HG03460 (cell line): ENCODE results near the gene PIGR.

Source experiments
- ATAC-seq: cut with Tn5 transposase; IDR thresholded peaks from one replicate; pipeline ENCODE4 v1.9.1; 2021; ENCODE audit not compliant: unreplicated experiment

PIGR gene

GRCh38 chr1:206961668-206962067 lies 15.4 kb upstream of the PIGR start:
- no peak for ATAC-seq

DNA sequence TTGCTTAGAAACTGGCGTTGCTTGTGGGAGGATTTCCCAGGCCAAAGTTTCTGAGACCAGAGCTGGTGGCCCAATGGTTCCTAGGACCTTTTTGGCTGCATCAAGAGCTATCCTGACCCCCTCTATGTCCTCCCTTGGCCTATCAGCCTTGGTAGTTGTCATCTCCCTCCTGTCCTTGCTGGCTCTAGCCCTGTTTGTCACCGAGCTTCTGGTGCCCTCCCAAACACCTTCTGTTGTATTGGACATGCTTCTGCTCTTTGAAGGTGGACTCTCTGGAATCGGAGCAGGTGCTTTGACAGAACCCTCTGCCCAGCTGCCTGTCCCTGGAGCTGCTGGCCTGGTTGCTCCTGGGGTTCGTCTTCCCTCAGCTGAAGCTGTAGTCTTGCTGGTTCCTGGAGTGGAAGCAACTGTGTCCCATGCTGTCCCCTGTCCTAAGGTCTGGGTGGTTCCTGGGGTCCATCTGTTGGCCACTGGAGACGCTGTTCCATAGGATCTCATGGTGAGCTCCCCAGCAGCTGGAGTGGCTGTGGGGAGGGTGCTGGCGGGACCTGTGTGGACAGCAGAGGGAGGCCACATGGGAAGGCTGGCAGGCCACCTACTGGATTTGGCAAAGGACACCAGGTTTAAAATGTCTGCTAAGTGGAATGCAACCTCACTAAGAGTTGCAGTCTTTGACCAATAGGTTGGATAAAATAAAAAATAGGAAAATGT lies 14.6 kb upstream of the PIGR start:
- ATAC-seq: no peak

DNA sequence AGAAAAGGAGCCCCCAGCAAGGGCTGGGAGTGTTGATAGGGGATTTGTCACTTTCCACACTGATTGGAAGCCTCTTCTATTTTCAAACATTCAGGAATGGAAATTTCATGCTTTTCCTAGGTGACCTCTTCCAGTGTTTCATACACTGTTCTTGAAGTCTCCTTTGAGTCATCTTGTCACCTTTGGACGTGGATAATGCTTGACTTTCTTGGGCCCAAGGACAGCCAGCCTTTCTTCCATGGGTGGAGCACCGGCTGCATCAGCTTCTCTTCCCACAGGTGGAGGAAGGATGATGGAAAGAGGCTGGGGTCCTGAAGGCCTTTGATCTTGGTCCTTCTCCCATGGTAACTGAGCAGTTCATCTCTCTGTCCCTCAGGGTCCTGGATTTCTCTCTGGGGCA lies 11.9 kb upstream of the PIGR start:
- no peak for ATAC-seq

GRCh38 chr1:206957639-206958038 lies 11.4 kb upstream of the PIGR start:
- ATAC-seq: no peak

DNA sequence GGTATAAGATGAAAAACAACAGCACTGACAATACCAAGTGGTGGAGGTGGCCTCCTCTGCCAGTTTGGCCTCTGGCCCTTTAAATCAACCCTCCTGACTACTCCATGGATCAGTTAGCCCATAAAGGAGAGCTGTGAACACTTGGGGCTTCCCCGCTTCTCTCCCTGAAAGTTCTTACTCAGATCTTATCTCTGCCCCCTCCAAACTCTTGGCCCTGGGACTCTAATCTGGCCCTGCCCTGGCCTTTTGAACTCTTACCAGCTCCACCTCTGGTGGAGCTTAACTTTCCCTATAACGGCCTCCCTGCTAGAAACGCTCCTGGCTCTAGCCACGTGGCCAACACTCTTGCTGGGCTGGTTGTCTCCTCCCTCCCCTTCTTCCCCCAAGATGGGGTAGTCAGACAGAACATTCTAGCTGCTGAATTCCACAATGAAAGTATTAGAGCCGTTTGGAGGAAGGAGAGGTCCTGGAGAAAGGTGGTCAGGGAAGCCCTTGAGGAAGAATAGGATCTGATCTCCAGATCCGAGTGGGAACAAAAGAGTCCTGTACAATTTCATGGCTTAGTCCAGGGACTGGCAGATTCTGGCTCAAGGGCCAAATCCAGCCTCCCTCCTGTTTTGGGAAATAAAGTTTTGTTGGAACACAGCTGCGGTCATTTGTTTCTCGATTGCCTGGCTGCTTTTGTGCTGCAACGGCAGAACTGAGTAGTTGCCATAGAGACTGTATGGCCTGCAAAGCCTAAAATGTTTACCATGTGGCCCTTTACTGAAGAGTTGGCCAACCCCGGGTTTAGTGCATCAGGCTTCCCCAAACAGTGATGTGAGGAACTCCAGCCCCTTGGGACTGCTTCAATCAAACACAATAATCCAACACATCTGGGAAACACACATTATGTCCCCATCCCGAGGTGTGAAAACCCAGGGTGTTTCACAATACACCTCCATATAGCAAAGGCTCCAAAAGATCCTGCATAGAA lies 9.5 kb upstream of the PIGR start:
- ATAC-seq: no peak

GRCh38 chr1:206954459-206955342 lies 8.4 kb upstream of the PIGR start:
- no peak for ATAC-seq

- no peak for ATAC-seq
Measured at GRCh38 chr1:206953626-206954025, 7.4 kb upstream of the PIGR start.

DNA sequence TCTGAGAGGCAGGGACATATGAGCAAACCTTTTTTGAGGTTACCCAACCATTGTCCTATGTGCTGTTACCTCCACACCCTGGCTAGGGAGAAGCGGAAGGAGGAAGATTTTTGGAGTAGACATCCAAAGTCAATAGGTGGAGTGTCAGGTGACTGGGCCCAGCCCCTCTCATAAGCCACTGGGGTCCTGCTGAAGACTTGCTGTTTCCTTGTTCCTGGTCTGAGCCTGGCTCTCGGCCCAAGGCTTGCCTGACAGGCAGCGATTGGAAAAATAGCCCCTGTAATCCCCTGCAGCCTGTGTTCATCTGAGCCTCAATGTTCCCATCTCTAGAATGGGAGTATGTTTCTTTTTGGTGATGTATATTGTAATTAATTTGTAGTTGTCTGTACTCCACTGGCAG lies 6.9 kb upstream of the PIGR start:
- no peak for ATAC-seq

GRCh38 chr1:206952171-206952570 lies 5.9 kb upstream of the PIGR start:
- ATAC-seq: no peak

- peak; percentile 52 for ATAC-seq
Measured at GRCh38 chr1:206951318-206952100, 5.2 kb upstream of the PIGR start.

GRCh38 chr1:206949641-206950040 lies 3.4 kb upstream of the PIGR start:
- ATAC-seq: no peak

DNA sequence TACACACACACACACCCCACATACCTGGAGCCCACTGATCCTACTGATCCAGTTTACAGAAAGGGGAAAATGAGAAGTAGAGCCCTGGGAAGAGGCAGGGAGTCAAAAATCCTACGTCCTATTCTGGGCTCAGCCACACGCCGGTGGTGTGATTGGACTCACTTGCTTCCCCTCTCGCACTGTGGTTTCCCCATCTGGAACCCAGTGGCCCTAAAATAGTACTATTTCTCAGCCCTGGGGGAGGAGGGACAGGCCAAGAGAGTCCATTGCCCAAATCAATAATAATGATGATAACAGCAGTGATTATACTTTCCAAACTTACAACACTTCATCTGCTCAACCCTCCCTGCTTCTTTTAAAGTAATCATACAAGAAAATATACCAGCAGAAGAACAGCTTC lies 2.9 kb upstream of the PIGR start:
- no peak for ATAC-seq

GRCh38 chr1:206947255-206947654 lies 989 bp upstream of the PIGR start:
- no peak for ATAC-seq

DNA sequence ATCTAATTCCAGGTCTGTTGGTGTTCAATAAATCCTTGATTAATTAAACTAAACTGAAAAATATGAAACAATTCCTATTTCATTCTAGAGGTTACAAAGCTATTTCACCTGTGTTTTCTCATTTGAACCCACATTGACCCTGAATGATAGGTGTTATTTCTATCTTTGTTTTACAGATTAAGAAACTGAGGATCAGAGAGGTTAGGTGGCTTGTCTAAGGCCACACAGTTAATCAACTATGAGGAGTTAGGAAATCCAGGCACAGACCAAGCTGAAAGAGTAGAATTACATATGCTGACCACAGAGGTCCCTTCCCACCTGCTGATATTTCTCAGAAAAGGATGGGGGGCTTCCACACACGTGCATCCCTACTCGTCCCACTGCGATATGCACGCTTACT lies 487 bp downstream of the PIGR start:
- ATAC-seq: no peak

DNA sequence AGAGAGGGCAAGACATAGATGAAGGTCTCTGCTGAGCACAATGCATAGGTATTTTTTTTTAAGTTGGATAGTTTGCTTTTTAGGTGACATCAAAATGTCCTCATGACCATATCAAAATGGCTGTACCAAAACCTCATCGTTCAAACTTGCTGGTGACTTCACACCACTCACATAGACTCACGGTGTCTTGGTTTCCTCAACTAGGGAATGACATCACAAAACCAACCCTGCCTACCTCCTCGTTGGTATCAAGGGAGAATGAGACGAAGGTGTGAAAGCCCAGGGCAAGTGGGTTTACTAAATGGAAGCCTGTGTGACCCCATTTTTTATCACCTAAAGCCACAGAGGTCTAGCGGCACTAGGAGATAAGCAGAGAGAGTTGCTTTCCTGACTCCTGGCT lies 1.6 kb downstream of the PIGR start:
- no peak for ATAC-seq

DNA sequence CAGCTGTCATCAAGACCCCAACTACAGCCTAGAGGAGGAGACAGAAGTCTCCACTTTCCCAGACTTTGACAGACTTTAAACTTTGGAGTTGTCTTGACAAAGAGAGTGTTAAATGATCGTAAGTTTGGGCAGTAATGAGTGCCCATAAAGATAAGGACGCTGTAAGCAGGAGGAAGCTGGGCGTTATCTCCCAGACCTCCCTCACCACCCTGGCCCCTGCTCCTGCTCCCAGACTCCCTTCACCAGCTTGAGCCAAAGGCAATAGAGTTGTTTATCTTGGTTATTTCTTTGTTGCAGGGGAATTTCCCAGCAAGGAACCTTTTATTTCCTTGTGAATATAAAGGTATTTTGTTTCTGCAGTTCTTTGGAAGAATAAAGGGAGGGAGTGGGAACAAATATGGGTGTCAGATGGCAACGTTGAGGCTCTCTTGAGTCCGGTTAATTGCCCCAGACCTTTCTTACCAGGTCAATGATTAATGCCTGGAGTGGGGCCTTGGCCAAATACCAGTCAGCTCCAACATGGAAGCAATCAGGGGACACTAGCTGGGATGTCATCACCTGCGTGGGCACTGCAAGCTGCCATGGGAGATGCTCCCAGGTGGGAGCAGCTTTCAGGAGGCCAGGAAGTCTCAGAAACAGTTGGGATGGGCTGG lies 4.4 kb downstream of the PIGR start:
- no peak for ATAC-seq

GRCh38 chr1:206940588-206940936 lies 5.7 kb downstream of the PIGR start:
- ATAC-seq: no peak

DNA sequence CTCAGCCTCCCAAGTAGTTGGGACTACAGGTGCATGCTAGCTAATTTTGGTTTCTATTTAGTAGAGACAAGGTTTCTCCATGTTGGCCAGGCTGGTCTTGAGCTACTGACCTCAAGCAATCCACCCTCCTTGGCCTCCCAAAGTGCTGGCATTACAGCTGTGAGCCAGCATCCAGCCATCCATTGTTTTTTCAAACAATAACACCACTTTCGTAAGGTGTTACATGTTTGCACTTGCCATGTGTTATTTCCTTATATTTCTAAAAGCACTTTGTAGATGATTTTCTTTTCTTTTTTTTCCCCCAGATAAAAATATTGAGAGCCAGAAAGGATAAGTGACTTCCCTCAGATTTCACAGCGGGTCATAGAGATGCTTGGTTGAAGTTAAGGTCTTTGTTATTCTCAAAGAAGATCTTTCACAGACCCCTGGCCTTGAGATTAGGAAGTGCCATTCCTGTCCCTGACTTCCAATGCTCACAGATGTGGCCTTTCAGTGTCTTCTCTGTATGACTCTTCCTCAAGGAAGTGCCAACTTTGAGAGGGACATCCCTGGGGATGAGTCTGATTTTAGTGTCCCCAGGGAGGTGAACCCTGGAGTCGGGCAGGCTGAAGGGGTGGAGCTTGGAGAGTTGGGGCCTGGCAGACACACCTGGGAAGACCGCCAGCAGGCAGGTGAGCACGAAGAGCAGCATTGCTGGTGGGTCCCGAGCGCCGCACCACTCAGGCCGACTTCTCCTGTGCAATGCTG lies 6.3 kb downstream of the PIGR start:
- no peak for ATAC-seq

- ATAC-seq: no peak
Measured at GRCh38 chr1:206939131-206939530, 7.1 kb downstream of the PIGR start.
